H1 (cell line): Measurements from ENCODE around the gene GBX1. TPM values are rescaled to one million over a fixed set of nuclear protein-coding genes. Genes with fewer than 3 reads are reported as not detected.

Experiments used
- CTCF ChIA-PET: fragments of 300-600 bp; sonication (Branson Sonifier 250); formaldehyde crosslinking; loops from one replicate; lab custom pipeline; 2021; ENCODE audit not compliant: partially characterized antibody; lab: Charles Lee
- POLR2A ChIA-PET: fragments of 300-600 bp; sonication (Branson Sonifier 250); formaldehyde crosslinking; loops from one replicate; lab custom pipeline; 2021; ENCODE audit warnings: inconsistent platforms; ENCODE audit not compliant: partially characterized antibody; lab: Charles Lee
- DNase-seq, 2 experiments: peaks; one replicate each; pipeline versions ENCODE4 v3.0.0 to v3.0.0-alpha.2; 2010 to 2022; ENCODE audit warnings: low spot score in 2 of 2, low read depth in 1 of 2, mixed read lengths in 1 of 2
- FAIRE-seq: peaks from 2 replicates; lab custom pipeline; 2011; peaks lifted over from hg19 to GRCh38; lab: Jason Lieb, UNC
- H2AFZ ChIP-seq: 2 replicates; pipeline ENCODE4 v1.8.1; 2012; ENCODE audit warnings: low read length, inconsistent platforms
- H2AK5ac ChIP-seq: 2 replicates; pipeline ENCODE4 v1.6.1; 2013; ENCODE audit warnings: low read depth, low read length
- H2BK120ac ChIP-seq: replicated peaks from 2 replicates; pipeline ENCODE3; 2013; ENCODE audit warnings: low read depth, low read length, inconsistent platforms
- H2BK12ac ChIP-seq: 2 replicates; pipeline ENCODE4 v1.6.1; 2013; ENCODE audit warnings: low read depth, low read length
- H2BK15ac ChIP-seq: 2 replicates; pipeline ENCODE4 v1.6.1; 2013; ENCODE audit warnings: low read length
- H2BK20ac ChIP-seq: 2 replicates; pipeline ENCODE4 v1.6.1; 2013; ENCODE audit warnings: low read length
- H2BK5ac ChIP-seq: 2 replicates; pipeline ENCODE4 v1.6.1; 2013; ENCODE audit warnings: low read depth, low read length
- H3K14ac ChIP-seq: 2 replicates; pipeline ENCODE4 v1.6.1; 2013; ENCODE audit warnings: inconsistent platforms; ENCODE audit not compliant: insufficient read length
- H3K18ac ChIP-seq: 2 replicates; pipeline ENCODE4 v1.6.1; 2013; ENCODE audit warnings: low read length; ENCODE audit errors: extremely low read depth
- H3K23ac ChIP-seq: 2 replicates; pipeline ENCODE4 v1.6.1; 2013; ENCODE audit warnings: inconsistent platforms; ENCODE audit not compliant: insufficient read length
- H3K23me2 ChIP-seq: 2 replicates; pipeline ENCODE4 v1.6.1; 2013; ENCODE audit warnings: low read depth, low read length
- H3K27ac ChIP-seq: 2 replicates; pipeline ENCODE4 v1.6.1; 2011; ENCODE audit warnings: low read depth, low read length, inconsistent platforms
- H3K27me3 ChIP-seq, 4 experiments: replicated peaks in 1 of 4; 1 replicate in 1 of 4; 2 replicates in 3 of 4; pipeline versions ENCODE4 v1.6.1 to v1.8.1; 2011 to 2013; ENCODE audit warnings: low read length in 3 of 4, mild to moderate bottlenecking in 3 of 4, inconsistent platforms in 2 of 4, mixed read lengths in 2 of 4, moderate library complexity in 1 of 4; ENCODE audit not compliant: control insufficient read depth in 3 of 4, insufficient read depth in 3 of 4; ENCODE audit errors: extremely low read depth in 1 of 4
- H3K36me3 ChIP-seq, 4 experiments: 2 replicates each; pipeline versions ENCODE4 v1.6.1 to v1.8.1; 2011 to 2013; ENCODE audit warnings: mild to moderate bottlenecking in 4 of 4, low read length in 3 of 4, moderate library complexity in 2 of 4, control low read depth in 1 of 4, inconsistent platforms in 1 of 4; ENCODE audit not compliant: insufficient read depth in 4 of 4, control insufficient read depth in 2 of 4
- H3K4ac ChIP-seq: replicated peaks from 2 replicates; pipeline ENCODE3; 2013; ENCODE audit warnings: low read length, low read depth, mixed read lengths, inconsistent platforms; ENCODE audit not compliant: insufficient read length
- H3K4me1 ChIP-seq, 4 experiments: replicated peaks in 1 of 4; 1 replicate in 1 of 4; 2 replicates in 3 of 4; pipeline versions ENCODE4 v1.6.1 to v1.8.1; 2011 to 2013; ENCODE audit warnings: low read length in 3 of 4, inconsistent platforms in 2 of 4, mixed read lengths in 1 of 4; ENCODE audit not compliant: insufficient read depth in 4 of 4, control insufficient read depth in 3 of 4
- H3K4me2 ChIP-seq, 2 experiments: 2 replicates each; pipeline versions ENCODE4 v1.6.1 to v1.8.1; 2011 to 2013; ENCODE audit warnings: low read depth in 2 of 2, low read length in 2 of 2, control low read depth in 1 of 2, inconsistent platforms in 1 of 2, mild to moderate bottlenecking in 1 of 2; ENCODE audit not compliant: insufficient read depth in 1 of 2
- H3K4me3 ChIP-seq, 4 experiments: fragments of 200-600, 300-600 bp in 1 of 4; sonication (generic), shearing (Covaris generic), sonication (Bioruptor Twin) in 1 of 4; 2 replicates each; pipeline versions ENCODE4 v1.5.1 to v1.8.1; 2011 to 2016; ENCODE audit warnings: low read length in 4 of 4, low read depth in 3 of 4, control low read depth in 2 of 4, inconsistent platforms in 2 of 4, mild to moderate bottlenecking in 2 of 4, mixed read lengths in 1 of 4, moderate library complexity in 1 of 4; ENCODE audit not compliant: insufficient read depth in 2 of 4; ENCODE audit errors: extremely low read depth in 1 of 4
- H3K56ac ChIP-seq: replicated peaks from 2 replicates; pipeline ENCODE3; 2013; ENCODE audit warnings: low read depth, mild to moderate bottlenecking, mixed read lengths, low read length, inconsistent platforms; ENCODE audit not compliant: insufficient read length
- H3K79me1 ChIP-seq: 2 replicates; pipeline ENCODE4 v1.6.1; 2013; ENCODE audit warnings: low read depth, low read length, control low read depth
- H3K79me2 ChIP-seq, 2 experiments: 2 replicates each; pipeline versions ENCODE4 v1.6.1 to v1.8.1; 2012 to 2013; ENCODE audit warnings: low read length in 2 of 2, mild to moderate bottlenecking in 2 of 2, inconsistent platforms in 1 of 2; ENCODE audit not compliant: insufficient read depth in 2 of 2, control insufficient read depth in 1 of 2
- H3K9ac ChIP-seq, 4 experiments: replicated peaks in 1 of 4; 1 replicate in 1 of 4; 2 replicates in 3 of 4; pipeline versions ENCODE4 v1.6.1 to v1.8.1; 2011 to 2013; ENCODE audit warnings: low read depth in 3 of 4, low read length in 3 of 4, control low read depth in 2 of 4, mild to moderate bottlenecking in 2 of 4, moderate library complexity in 2 of 4, inconsistent platforms in 1 of 4; ENCODE audit errors: extremely low read depth in 1 of 4
- H3K9me3 ChIP-seq, 2 experiments: 2 replicates each; pipeline versions ENCODE4 v1.6.1 to v1.8.1; 2012 to 2013; ENCODE audit warnings: mild to moderate bottlenecking in 2 of 2, moderate library complexity in 2 of 2, control low read depth in 1 of 2, inconsistent platforms in 1 of 2, low read depth in 1 of 2, low read length in 1 of 2, mixed read lengths in 1 of 2; ENCODE audit not compliant: insufficient read depth in 2 of 2
- H4K20me1 ChIP-seq, 2 experiments: replicated peaks in 1 of 2; 2 replicates each; pipeline versions ENCODE3 to v1.8.1; 2011 to 2013; ENCODE audit warnings: inconsistent platforms in 2 of 2, low read length in 2 of 2, mild to moderate bottlenecking in 1 of 2; ENCODE audit not compliant: insufficient read depth in 2 of 2, control insufficient read depth in 1 of 2
- H4K5ac ChIP-seq: 2 replicates; pipeline ENCODE4 v1.6.1; 2013; ENCODE audit warnings: low read length, low read depth, mixed read lengths, inconsistent platforms; ENCODE audit not compliant: insufficient read length
- H4K8ac ChIP-seq: 2 replicates; pipeline ENCODE4 v1.8.0; 2013; ENCODE audit warnings: mild to moderate bottlenecking, moderate library complexity, low read length, inconsistent platforms; ENCODE audit not compliant: insufficient read depth; ENCODE audit errors: extremely low read depth
- H4K91ac ChIP-seq: replicated peaks from 2 replicates; pipeline ENCODE3; 2013; ENCODE audit warnings: low read length, mixed read lengths, inconsistent platforms; ENCODE audit not compliant: insufficient read length
- BRCA1 ChIP-seq: IDR thresholded peaks from 2 replicates; pipeline ENCODE4 v1.6.1; 2012; ENCODE audit warnings: low read depth, low read length, improper control_type of control experiment
- CBX5 ChIP-seq: fragments of 300-800, 300-1000 bp; sonication (generic); IDR thresholded peaks from 2 replicates; pipeline ENCODE4 v1.7.1; 2016; ENCODE audit warnings: antibody characterized with exemption, low read length, low read depth
- CEBPB ChIP-seq: IDR thresholded peaks from 2 replicates; pipeline ENCODE4 v1.6.1; 2012; ENCODE audit warnings: low read depth, low read length
- CHD1 ChIP-seq: IDR thresholded peaks from 2 replicates; pipeline ENCODE4 v1.6.1; 2012; ENCODE audit warnings: low read depth, low read length, improper control_type of control experiment
- GTF2F1 ChIP-seq: IDR thresholded peaks from 2 replicates; pipeline ENCODE4 v1.6.1; 2012; ENCODE audit warnings: low read depth, low read length, improper control_type of control experiment, borderline replicate concordance
- KDM5A ChIP-seq: fragments of 200-600 bp; IDR thresholded peaks from 2 replicates; pipeline ENCODE4 v1.7.1; 2012; ENCODE audit warnings: mild to moderate bottlenecking, low read length, inconsistent platforms, mixed read lengths
- RAD21 ChIP-seq, 2 experiments: IDR thresholded peaks in 1 of 2; conservative IDR thresholded peaks in 1 of 2; 2 replicates each; pipeline ENCODE4 v1.6.1; 2011; ENCODE audit warnings: low read depth in 2 of 2, low read length in 2 of 2, improper control_type of control experiment in 1 of 2, inconsistent platforms in 1 of 2, mild to moderate bottlenecking in 1 of 2, moderate library complexity in 1 of 2
- RNF2 ChIP-seq: fragments of 200-900, 300-1000 bp; sonication (generic); IDR thresholded peaks from 2 replicates; pipeline ENCODE4 v1.7.1; 2016; ENCODE audit warnings: borderline replicate concordance, low read depth, mild to moderate bottlenecking, antibody characterized with exemption, low read length; ENCODE audit not compliant: poor library complexity, severe bottlenecking; ENCODE audit errors: missing control alignments
- RXRA ChIP-seq: IDR thresholded peaks from 2 replicates; pipeline ENCODE4 v1.6.1; 2011; ENCODE audit warnings: low read depth, mild to moderate bottlenecking, low read length, moderate library complexity; ENCODE audit not compliant: insufficient read depth
- TAF1 ChIP-seq: IDR thresholded peaks from 2 replicates; pipeline ENCODE4 v1.6.1; 2011; ENCODE audit warnings: mild to moderate bottlenecking, low read depth, low read length
- TCF12 ChIP-seq: IDR thresholded peaks from 2 replicates; pipeline ENCODE4 v1.6.1; 2011; ENCODE audit warnings: low read depth, mild to moderate bottlenecking, low read length
- WGBS, 2 experiments: shearing (Covaris generic) in 1 of 2; methylation state at CpG; one replicate each; pipeline versions ENCODE4 v1.1.6 to v1.1.7; 2013 to 2015; ENCODE audit warnings: low lambda C conversion rate in 2 of 2, mixed read lengths in 2 of 2, inconsistent platforms in 1 of 2, low coverage in 1 of 2, missing lambda C conversion rate in 1 of 2; ENCODE audit not compliant: insufficient replicate concordance in 2 of 2, insufficient coverage in 1 of 2, insufficient read length in 1 of 2; ENCODE audit errors: extremely low coverage in 1 of 2, missing lambda C conversion rate in 1 of 2; 5-methylcytosine and 5-hydroxymethylcytosine counted together
- polyA plus RNA-seq, 7 experiments: library from polyadenylated mRNA; depleted of rRNA in 3 of 7; stranded (reverse) in 5 of 7; unstranded in 2 of 7; fragments of >200 nt in 5 of 7; fragments of 200-250 nt in 2 of 7; gene quantifications; 1 replicate in 5 of 7; 2 replicates in 1 of 7; 4 replicates in 1 of 7; pipeline versions ENCODE4 v1.2.1 to v1.2.3, GENCODE V29; 2011 to 2013; ENCODE audit warnings: missing spikeins in 2 of 7, mixed read lengths in 2 of 7
- total RNA-seq: library from RNA; stranded (reverse); fragmentation: NEBNext Ultra II Directional; extraction: Animal tissue kit (Norgen Biotek cat#: 25700); gene quantifications from 2 replicates; pipeline ENCODE4 v1.2.1, GENCODE V29; 2021

Gene GBX1
- total and polyA plus RNA-seq, 2 of the 8 experiments (the other 6 are each of a cell fraction or from before 2014, with no cell fraction given), result not detected

DNA sequence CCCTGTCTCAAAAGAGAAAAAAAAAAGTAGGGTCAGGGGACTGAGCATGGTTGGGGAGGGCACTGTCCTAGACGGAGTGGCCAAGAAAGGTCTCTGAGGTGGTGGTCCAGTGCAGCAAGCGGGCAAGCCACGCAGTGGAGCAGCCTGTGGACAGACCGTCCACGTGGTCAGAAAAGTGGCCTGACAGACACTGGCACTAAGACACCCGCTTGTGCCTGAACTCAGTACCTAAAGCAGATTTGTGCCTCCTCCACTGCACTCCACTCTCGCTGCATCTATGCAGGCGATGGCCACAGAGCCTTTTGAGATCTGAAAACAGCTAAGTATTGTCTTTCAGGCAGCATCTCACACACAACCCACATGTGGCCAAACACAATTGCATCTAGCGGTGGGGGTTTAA is 10.7 kb upstream of the GBX1 start:
- no peaks in the 10 kb centered on the region for H3K79me2 ChIP-seq
- FAIRE-seq (no peak), DNase-seq (no peak)
- 89% methylated on average over 9 of the region's 9 CpGs; no CpG with 5 or more reads in 1 of the 2 experiments for WGBS, 2 experiments
- H3K56ac ChIP-seq, result no peak overlapping the region
- H2BK120ac ChIP-seq, result no peak overlapping the region
- H2AFZ ChIP-seq, result no peak overlapping the region
- POLR2A ChIA-PET, result interaction anchor here (0.6 kb wide), 1 partner anchor 39 kb away, joined by 3 read pairs; no protein-coding TSS in a partner anchor
- H2BK5ac ChIP-seq, result no peak overlapping the region
- H3K27me3 ChIP-seq, result peaks cover 10 to 26% (median 24%) of the 10 kb centered on the region in 4 experiments
- peaks cover 0 to 1% of the 10 kb centered on the region in 2 experiments for H4K20me1 ChIP-seq
- H3K4me1 ChIP-seq, result no peaks in the 10 kb centered on the region; a peak in 1 of 7 replicates
- H3K27ac ChIP-seq, result no peak overlapping the region
- no peaks in the 10 kb centered on the region for H3K23me2 ChIP-seq
- no peak overlapping the region for H4K5ac ChIP-seq
- H3K9me3 ChIP-seq, result peaks cover 1 to 14% of the 10 kb centered on the region in 2 experiments; a peak in 2 of 4 replicates
- no peak overlapping the region for H2BK15ac ChIP-seq
- H3K9ac ChIP-seq, result no peak overlapping the region
- no peak overlapping the region for H2AK5ac ChIP-seq
- no peak overlapping the region for H2BK12ac ChIP-seq
- no peak overlapping the region for H2BK20ac ChIP-seq
- H3K4me3 ChIP-seq, result no peak overlapping the region
- TF ChIP-seq RAD21 (IDR thresholded peaks at IDR 0.05 in 1 of 2, conservative IDR thresholded peaks at IDR 0.05 in 1 of 2; ENCODE audit: low read depth in 2 of 2, low read length in 2 of 2) (no peak), RXRA (no peak), CHD1 (no peak), CEBPB (no peak), CBX5 (no peak), TCF12 (no peak), BRCA1 (no peak), GTF2F1 (no peak), TAF1 (no peak), KDM5A (no peak), RNF2 (no peak)
- H4K8ac ChIP-seq, result no peak overlapping the region
- no peak overlapping the region for H3K4ac ChIP-seq
- no peak overlapping the region for H3K4me2 ChIP-seq
- no peak overlapping the region for H3K14ac ChIP-seq
- no peaks in the 10 kb centered on the region for H3K79me1 ChIP-seq
- no peak overlapping the region for H3K18ac ChIP-seq
- H4K91ac ChIP-seq, result no peak overlapping the region
- peaks cover 0 to 6% (median 0%) of the 10 kb centered on the region in 4 experiments; a peak in 1 of 8 replicates for H3K36me3 ChIP-seq
- CTCF ChIA-PET, result interaction anchor here (0.6 to 7.4 kb wide), 14 partner anchors 9 to 172 kb away, joined by 3 to 52 read pairs (median 4); no protein-coding TSS in a partner anchor
- no peak overlapping the region for H3K23ac ChIP-seq
